ENCODE results near the gene TPM4.
"Not testable (repeated sequence)": the region's sequence is repeated elsewhere in the genome, so short reads cannot be mapped to it uniquely, and the experiment has no call there.

TPM4 gene

DNA sequence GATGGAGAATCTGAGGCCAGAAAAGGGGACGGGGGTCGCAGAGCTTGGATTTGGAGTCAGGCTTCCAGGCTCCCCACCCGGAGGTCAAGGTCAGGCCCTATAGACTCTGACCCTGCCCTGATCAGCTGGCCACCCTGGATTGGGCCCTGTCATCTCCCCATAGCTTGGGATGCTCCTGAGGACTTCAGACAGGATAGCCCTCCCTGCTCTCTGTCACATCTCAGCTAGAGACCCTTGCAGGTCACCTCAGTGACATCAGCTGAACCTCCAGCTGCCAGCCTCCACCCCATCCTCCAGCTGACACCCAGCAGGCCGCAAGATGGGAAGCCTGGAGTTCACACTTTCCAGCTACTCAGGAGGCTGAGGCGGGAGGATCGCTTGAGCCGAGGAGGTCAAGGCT lies 2.8 kb upstream of the TPM4 start:
- DNase-seq (ENCODE audit: low spot score) = no peak

DNA sequence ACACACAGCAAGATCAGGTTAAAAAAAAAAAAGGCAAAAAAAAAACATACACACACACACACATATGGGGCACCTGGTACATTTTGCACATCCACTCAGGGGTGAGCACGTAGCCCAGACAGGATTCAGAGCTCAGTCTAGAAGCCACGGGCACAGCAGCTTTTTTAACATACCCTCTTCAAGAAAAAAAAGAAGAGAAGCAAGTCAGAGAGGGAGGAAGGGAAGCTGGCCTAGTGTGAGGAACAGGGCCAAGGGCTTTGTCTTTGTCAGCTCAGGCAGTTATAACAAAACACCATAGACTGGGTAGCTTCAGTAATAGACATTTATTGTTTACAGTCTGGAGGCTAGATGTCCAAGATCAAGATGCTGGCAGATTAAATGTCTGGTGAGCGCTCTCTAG lies 2.3 kb upstream of the TPM4 start:
- DNase-seq (ENCODE audit: low spot score) = no peak

DNA sequence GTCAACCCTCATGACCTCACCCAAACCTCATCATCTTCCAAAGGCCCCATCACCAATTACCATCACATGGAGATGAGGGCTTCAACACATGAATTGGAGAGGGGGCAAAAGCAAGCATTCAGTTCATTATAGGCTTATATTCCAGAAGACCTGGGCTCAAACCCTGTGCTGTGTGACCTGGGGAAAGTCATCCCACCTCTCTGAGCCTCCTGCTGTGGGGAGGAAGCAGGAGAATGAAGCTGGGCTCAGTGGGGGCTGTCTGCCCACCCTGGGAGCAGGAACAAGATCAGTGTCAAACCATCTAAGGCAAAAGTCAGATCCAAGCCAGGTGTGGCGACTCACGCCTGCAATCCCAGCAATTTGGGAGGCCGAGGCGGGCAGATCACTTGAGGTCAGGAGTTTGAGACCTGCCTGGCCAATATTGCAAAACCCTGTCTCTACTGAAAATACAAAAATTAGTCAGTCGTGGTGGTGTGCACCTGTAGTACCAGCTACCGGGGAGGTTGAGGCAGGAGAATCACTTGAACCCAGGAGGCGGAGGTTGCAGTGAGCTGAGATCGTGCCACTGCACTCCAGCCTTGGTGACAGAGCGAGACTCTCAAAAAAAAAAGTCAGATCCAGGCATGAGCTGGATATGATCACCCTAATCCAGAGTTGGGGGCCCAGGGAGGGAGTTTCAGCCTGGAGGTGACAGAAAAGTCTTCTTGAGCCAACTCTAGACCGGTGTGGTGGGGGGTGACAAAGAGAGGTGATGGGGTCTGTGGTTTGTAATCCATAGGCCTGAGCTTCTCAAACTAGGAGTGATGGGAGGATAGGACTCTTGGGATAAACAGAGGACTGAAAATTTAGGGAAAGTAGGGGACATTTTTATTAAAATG lies 1.6 kb upstream of the TPM4 start:
- DNase-seq (ENCODE audit: low spot score) = no peak

DNA sequence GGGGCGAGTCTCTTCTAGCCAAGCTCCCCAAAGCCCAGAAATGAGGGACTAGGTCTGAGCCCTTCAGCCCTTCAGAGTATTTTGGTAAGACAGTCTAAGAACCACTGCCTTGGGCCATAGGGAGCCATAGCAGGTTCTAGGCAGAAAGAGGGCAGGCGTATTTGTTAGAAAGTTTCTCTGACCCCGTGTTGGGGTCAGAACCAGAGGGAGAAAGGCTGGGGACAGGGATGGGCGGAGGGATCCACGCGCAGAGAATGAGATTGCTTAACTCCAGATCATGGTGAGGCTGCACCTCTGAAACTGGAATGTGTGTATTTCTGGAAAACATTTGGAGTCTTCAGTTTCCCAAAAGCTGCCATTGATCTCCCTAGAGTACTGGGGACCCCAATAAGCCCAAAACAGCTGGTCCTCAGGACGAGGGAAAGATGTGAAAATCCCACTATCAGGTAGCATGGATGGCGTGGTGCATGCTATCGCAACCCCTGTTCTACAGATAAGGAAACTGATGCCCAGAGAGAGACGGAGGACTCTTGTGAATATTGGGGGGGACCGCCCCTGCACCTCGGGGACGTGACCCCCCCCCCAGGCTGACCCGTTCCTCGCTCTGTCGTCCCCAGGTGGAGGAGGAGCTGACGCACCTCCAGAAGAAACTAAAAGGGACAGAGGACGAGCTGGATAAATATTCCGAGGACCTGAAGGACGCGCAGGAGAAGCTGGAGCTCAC lies 703 bp upstream of the TPM4 start:
- no peak for DNase-seq (ENCODE audit: low spot score)

DNA sequence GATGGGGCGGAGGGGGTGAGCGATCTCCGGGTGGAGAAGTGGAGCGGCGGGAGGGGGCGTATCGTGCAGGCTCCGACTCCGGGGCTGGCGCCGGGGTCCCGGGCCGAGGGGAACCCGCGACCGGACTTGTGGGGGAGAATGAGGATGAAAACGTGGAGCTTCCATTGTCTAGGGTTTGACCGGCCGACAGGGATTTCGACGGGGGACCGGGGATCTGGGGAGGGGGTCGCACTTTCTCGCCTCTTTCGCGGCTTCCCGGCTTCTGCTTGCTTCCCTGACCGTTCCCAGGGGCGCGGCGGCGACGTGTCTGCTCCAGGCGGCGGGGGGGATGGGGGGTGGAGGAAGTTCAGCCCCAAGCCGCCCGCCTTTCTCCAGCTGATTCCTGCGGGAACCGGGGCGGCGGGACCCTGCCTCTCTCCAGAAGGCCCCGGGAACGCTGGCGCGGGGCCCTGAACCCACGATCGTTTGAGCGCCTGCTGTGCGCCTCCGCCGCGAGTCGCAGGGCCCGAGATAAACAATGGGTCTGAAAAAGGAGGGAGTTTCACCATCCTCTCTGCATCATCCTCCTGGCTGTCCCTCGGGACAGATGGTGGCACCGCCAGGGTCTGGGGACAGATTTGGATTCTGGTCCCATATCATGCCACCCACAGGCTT lies 790 bp downstream of the TPM4 start:
- no peak for DNase-seq (ENCODE audit: low spot score)

DNA sequence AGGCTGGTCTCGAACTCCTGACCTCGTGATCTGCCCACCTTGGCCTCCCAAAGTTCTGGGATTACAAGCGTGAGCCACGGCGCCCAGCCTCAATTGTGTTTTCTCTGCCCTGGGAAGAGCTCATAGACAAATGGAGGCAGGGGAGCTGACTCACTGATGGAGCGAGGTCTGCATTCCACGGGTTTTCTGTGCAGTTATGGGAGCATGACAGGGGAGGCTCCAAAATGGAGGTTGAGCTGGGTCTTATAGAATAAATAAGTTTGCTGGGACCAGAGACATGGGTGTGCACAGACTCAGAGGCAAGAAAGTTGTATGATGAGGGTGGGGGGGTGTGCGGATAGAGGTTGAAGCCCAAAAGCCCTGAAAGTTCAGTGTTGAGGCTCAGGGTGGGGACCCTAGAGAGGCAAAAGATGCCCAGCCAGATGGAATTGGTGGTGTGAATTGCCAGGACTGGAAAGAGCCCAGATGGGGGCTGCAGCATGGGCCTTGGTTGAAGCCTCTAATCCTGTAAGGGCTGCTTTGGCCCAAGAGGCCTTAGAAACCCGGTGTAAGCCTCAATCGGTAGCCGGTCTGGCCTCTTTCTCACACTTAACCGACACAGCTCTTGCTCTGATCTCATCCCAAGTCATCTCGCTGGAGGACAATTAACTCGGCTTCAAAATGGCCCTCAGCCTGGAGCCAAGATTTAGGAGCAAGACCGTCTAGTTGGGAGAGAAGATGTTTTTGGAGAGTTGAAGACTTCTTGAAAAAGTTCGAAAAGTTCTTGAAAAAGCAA lies 1.9 kb downstream of the TPM4 start:
- peak; percentile 40 for DNase-seq (ENCODE audit: low spot score)

DNA sequence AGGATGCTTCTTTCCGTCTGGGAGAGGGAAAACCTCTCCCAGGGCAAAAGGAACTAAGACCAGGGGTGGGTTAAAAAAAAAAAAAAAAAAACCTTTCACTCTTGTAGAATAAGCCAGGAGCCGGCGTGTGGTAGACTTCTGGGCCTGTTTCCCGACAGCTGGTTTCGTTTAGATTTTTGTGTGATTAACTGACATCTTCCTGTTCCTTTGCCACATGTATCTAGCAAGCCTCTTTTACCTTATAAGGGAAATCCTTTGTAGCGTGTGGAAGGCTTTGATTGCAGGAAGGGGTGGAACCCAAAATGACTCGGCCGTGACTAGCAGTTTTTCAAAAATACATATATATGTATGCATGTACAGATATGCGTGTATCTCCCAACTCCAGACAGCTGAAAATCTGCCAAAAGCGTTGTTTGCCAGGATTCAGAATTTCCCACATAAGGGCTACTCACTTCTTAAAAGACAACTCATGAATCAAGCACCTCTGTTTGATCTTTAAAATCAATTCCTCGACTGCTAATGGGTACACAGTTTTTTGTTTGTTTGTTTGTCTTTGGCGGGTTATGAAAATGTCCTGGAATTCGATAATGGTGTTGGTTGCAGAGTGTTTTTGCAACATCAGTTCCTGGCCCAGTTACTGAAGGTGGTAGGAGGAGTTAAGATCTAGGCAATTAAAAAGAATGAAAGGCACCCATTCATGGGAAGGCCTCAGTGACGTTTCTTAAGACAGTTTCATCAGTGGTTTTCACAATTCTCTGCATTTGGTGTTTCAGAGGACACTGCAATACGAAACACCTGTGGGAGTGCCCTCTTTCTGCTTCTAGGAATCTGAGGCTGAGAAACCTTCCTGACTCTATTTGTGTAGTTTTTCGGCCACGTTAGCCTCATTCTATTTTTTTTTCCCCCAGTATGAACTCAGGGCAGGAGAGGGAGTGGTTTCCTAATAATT lies 2.7 kb downstream of the TPM4 start:
- DNase-seq (ENCODE audit: low spot score) = peak; percentile 73

DNA sequence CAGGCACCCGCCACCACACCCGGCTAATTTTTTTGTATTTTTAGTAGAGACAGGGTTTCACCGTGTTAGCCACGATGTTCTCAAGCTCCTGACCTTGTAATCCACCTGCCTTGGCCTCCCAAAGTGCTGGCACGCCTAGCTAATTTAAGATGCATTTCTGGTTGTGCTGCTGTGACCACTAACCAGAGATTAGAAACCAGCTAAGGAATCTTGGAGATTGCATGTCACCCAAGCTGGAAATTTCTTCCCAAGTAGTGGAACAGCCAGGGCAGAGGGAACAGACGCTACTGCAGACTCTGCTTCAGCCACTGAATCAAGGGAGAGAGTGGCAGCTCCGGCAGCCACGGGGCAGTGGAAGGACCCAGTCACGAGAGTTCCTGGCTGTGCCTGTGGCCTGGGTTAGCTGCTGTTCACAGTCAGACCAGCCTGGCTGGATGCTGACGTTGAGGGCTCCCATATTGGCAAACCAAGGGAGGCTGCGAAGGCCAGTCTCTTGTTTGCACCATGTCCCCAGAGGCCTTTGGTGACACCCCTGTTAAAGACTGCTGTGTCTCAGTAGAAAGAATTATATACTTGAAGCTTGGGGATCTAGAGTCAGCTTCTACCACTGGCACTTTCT lies 7.9 kb downstream of the TPM4 start:
- no peak for DNase-seq (ENCODE audit: low spot score)

DNA sequence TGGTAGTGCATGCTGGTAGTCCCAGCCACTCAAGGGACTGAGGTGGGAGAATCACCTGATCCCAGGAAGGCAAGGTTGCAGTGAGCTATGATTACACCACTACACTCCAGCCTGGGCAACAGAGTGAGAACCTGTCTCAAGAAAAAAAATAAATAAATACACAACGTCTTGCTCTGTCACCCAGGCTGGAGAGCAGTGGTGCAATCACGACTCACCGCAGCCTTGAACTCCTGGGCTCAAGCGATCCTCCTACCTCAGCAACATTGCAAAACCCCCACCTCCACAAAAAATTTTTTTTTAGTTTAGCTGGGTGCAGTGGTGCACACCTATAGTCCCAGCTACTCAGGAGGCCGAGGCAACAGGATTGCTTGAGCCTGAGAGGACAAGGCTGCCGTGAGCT lies 8.8 kb downstream of the TPM4 start:
- no peak for DNase-seq (ENCODE audit: low spot score)

DNA sequence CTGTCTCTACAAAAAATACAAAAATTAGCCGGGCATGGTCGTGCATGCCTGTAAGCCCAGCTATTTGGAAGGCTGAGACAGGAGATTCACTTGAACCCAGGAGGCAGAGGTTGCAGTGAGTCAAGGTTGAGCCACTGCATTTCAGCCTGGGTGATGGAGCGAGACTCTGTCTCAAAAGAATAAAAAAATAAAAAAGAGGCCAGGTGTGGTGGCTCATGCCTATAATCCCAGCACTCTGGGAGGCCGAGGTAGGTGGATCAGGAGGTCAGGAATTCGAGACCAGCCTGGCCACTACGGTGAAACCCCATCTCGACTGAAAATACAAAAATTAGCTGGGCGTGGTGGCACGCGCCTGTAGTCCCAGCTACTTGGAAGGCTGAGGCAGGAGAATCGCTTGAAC lies 11.1 kb downstream of the TPM4 start:
- DNase-seq (ENCODE audit: low spot score) = not testable (repeated sequence)

DNA sequence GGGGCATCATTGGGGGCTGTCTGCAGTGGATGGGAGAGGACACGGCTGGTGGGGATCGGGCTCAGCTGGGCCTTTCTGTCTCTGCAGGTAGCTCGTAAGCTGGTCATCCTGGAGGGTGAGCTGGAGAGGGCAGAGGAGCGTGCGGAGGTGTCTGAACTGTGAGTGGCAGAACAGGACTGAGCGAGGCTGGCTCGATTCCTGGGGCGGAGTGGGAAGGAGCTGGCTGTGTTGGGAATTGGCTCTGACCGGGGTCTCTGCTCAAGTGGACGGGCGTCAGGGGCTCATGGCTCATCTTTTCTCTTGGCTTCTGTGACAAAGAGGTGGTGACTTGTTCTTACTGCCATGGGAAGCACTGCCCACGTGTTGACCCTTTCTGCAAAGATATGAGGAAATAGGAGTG lies 11.6 kb downstream of the TPM4 start:
- no peak for DNase-seq (ENCODE audit: low spot score)

DNA sequence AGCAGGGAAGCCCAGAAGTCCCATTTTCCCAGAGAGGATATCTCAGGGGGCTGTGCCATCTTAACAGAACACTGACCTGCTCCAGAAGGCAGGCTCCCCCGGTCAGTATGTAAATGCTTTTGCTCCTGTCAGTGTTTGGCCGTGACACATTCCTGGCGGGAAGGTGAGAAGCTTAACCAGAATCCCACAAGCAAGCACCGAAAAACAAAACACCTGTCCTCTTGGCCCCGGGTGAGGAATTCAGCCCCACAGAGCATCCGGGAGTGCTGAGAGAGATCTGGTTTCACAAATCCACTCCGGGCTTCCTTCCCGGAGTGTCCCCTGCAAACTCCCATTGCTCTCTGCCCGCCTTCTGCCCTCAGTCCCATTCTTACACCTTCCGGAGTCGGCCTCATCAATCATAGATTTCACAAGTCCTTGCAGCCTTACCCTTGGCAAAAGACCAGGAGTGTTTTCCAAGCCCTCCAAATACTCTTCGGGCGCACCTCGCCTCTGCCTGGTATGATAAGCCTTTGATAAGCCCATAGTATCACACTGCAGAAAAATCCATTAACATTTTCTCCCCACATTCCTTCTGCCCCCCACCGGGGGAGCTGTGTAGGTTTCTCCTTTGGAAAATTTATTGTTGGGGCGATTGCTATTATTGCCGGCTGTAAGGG lies 12.2 kb downstream of the TPM4 start:
- DNase-seq (ENCODE audit: low spot score) = no peak

DNA sequence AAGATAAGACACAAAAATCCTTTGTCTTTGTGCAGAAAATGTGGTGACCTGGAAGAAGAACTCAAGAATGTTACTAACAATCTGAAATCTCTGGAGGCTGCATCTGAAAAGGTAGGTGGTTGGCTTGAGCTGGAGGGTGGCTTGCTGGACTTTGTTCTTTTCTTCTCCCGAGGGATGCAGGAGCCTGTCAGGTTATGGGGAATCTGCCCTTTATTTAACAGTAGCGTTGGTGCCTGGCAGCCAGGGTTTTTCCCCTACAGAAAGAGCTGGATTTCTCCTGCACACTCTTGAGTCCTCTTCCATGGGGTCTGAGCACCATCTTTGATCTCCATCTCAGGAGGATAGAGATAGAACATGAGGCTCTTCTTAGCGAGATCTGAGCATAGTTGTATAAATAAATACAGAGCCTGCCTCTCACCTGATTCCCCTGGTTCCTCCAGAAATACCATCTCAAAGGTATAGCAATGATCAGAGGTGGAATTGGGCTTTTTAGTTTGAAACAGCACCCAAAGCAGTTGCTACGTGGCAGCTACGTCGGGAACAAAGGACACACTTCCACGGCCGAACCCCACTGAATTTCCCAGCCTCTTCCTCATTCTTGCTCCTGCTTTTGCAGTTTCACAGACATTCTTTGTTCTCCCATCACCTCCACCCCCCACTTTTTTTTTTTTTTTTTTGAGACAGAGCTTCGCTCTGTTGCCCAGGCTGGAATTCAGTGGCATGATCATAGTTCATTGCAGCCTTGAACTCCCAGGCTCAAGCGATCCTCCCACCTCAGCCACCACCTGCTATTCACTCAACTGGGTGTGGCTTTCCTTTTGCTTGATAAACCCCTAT lies 12.9 kb downstream of the TPM4 start:
- DNase-seq (ENCODE audit: low spot score) = no peak

DNA sequence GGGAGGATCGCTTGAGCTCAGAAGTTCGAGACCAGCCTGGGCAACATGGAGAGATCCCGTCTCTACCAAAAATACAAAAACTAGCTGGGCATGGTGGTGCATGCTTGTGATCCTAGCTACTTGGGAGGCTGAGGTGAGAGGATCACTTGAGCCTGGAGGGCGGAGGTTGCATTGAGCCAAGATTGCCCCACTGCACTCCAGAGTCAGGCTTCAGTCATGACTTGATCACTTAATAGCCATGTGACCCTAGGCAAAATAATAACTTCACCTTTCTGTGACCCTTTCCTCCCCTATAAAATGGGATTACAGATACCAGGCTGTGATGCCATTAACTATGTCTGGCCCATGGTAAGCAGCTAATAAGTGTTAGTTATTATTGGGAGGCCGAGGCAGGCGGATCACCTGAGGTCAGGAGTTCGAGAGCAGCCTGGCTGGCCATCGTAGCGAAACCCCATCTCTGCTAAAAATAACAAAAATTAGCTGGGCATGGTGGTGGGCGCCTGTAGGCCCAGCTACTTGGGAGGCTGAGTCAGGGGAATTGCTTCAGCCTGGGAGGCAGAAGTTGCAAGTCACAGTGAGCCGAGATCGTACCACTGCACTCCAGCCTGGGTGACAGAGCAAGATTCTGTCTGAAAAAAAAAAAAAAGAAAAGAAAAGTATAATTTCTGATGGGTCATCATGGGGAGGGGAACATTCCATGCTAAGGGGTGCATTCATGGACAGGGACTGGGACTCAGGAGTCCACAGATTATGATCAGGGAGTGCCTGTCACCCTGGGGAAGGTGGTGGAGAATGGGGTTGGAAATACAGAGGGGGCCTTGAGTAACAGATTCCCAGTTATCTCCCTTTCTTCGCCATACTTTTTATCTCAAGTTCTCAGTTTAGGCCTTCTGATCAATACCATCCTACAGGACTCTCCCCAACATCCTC lies 15.5 kb downstream of the TPM4 start:
- no peak for DNase-seq (ENCODE audit: low spot score)

DNA sequence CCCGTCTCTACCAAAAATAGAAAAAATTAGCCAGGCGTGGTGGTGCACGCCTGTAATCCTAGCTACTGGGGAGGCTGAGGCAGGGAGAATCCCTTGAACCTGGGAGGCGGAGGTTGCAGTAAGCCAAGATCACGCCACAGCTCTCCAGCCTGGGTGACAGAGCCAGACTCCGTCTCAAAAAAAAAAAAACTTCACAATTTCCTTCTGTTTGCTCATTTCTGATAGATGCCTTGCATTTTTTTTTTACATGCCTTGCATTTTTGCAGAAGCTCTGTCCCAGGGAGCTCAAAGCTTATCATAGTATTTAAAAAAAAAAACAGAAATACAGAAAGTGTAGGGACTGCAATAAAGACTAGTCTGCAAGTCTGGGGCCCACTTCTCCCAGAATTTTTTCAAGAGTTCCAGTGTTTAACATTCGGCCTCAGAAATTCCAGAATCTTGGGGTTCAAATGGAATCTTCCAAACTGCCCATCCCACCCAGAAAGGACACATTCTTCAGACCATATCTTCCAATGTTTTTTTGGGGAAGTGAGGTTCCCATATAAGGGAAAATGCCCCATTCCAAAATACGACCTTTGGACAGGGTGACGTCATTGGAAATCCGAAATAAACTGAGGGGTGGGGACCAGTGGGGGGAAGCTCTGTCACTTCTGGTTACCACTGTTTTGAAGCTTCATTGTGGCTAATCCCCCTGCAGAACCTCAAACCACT lies 18.2 kb downstream of the TPM4 start:
- DNase-seq (ENCODE audit: low spot score) = no peak

DNA sequence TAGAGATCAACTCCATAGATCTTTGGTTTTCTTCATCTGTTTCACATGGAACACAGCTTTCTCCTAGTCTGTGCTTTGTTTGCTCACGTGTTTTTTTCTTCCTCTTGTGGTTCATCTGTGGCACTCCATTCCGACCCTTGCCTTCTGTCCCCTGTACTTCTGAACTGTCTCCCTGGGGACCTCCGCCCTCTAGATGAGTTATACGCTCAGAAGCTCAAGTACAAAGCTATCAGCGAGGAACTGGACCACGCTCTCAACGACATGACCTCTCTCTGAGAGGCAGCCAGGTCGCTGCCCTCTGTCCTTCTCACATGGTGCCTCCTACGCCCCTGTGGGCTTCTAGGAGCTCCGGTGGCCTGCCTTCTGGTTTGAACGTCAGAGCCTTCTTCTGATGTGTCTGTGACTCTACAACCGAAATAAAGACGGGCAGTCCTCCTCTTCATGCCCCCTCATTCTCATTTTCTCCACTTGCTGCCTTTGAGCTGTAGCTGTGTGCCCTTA lies 18.8 kb downstream of the TPM4 start:
- no peak for DNase-seq (ENCODE audit: low spot score)

DNA sequence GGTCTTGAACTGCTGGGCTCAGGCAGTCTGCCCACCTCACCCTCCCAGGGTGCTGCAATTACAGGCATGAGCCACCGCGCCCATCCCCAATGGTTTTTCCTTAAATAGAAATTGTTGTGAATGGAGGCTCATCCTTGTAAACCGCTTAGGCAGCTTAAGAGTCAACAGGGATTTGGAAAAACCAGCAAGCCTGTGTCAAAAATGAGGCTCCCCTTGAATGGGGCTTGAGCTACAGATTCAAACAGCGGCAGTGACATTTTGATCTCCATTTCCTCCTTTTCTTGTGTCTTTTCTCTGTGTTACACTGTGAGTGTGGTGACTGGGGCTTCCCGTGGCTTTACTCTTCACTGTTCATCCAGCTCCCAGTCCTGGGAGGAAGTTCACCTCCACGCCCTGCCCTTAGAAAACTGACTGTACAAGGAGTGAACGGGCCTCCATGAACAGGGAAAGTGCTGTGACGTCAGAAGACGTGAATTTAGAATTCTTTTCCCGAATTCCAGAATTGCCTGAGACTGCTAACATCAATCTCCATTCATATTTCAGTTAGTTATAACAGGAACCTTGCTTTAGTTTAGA lies 20.1 kb downstream of the TPM4 start:
- DNase-seq (ENCODE audit: low spot score) = no peak
